Activated naive CD4-positive, alpha-beta T cell treated with anti-CD3 and anti-CD28 coated beads for 36 hours (primary cell): ENCODE measurements around the gene TLE3. TPM values are rescaled to one million over a fixed set of nuclear protein-coding genes. Genes with fewer than 3 reads are reported as not detected.

Experiments
- CTCF ChIA-PET: fragments of 350-600 bp; sonication (Branson Sonifier 250); formaldehyde crosslinking; loops from one replicate; lab custom pipeline; 2021; ENCODE audit warnings: antibody characterized with exemption; lab: Charles Lee
- DNase-seq: peaks from one replicate; pipeline ENCODE4 v3.0.0-alpha.2; 2020
- H3K27ac Mint-ChIP-seq: one replicate; pipeline ENCODE4 v1.8.0; 2021; ENCODE audit warnings: mild to moderate bottlenecking, mixed read lengths
- H3K27me3 Mint-ChIP-seq: one replicate; pipeline ENCODE4 v1.8.0; 2021; ENCODE audit warnings: low read depth, mixed read lengths
- H3K36me3 Mint-ChIP-seq: one replicate; pipeline ENCODE4 v1.8.0; 2021; ENCODE audit warnings: low read depth, mixed read lengths
- H3K4me1 Mint-ChIP-seq: one replicate; pipeline ENCODE4 v1.8.0; 2021; ENCODE audit warnings: low read depth, mixed read lengths
- H3K4me3 Mint-ChIP-seq: one replicate; pipeline ENCODE4 v1.8.0; 2021; ENCODE audit warnings: mild to moderate bottlenecking, moderate library complexity, mixed read lengths
- H3K9me3 Mint-ChIP-seq: one replicate; pipeline ENCODE4 v1.8.0; 2021; ENCODE audit warnings: mixed read lengths
- intact Hi-C: fragments of 100-400 bp; cut with micrococcal nuclease; formaldehyde crosslinking; loops from one replicate; pipeline ENCODE4 v1.15.1; 2023
- total RNA-seq, 2 experiments: library from RNA; stranded (reverse); gene quantifications; one replicate each; pipeline ENCODE4 v1.2.3, GENCODE V29; 2021

Gene TLE3
- total RNA-seq, 2 experiments from 2014 or later, result 105 to 109 TPM

GRCh38 chr15:70074380-70074779 is 23.3 kb downstream of the TLE3 start:
- H3K36me3 Mint-ChIP-seq, result peaks cover 57% of the 10 kb centered on the region
- no peaks in the 10 kb centered on the region for H3K9me3 Mint-ChIP-seq
- H3K4me1 Mint-ChIP-seq, result peaks cover 20% of the 10 kb centered on the region
- CTCF ChIA-PET, result interaction anchor here (0.5 kb wide), 1 partner anchor 82 kb away, joined by 3 read pairs; no protein-coding TSS in a partner anchor
- H3K27ac Mint-ChIP-seq, result peak overlapping the region; percentile 54
- H3K27me3 Mint-ChIP-seq, result no peaks in the 10 kb centered on the region
- no peak overlapping the region for H3K4me3 Mint-ChIP-seq
- DNase-seq, result no peak
- intact Hi-C loops, result no loop called here

- peaks cover 10% of the 10 kb centered on the region for H3K4me1 Mint-ChIP-seq
- H3K27me3 Mint-ChIP-seq, result no peaks in the 10 kb centered on the region
- no peak for DNase-seq
- H3K9me3 Mint-ChIP-seq, result no peaks in the 10 kb centered on the region
- intact Hi-C loops, result no loop called here
- H3K27ac Mint-ChIP-seq, result no peak overlapping the region
- H3K4me3 Mint-ChIP-seq, result no peak overlapping the region
- peaks cover 60% of the 10 kb centered on the region for H3K36me3 Mint-ChIP-seq
- CTCF ChIA-PET, result interaction anchor here (0.6 to 0.9 kb wide), 2 partner anchors 329 to 1671 kb away, joined by 3 read pairs; no protein-coding TSS in a partner anchor
Measured at GRCh38 chr15:70072479-70072878, 25.2 kb downstream of the TLE3 start.

- no peak for DNase-seq
- H3K27me3 Mint-ChIP-seq, result no peaks in the 10 kb centered on the region
- peaks cover 62% of the 10 kb centered on the region for H3K36me3 Mint-ChIP-seq
- no peak overlapping the region for H3K4me3 Mint-ChIP-seq
- intact Hi-C loops, result no loop called here
- H3K27ac Mint-ChIP-seq, result no peak overlapping the region
- H3K9me3 Mint-ChIP-seq, result no peaks in the 10 kb centered on the region
- CTCF ChIA-PET, result interaction anchor here (0.6 to 0.9 kb wide), 2 partner anchors 328 to 1672 kb away, joined by 3 read pairs; no protein-coding TSS in a partner anchor
- peaks cover 10% of the 10 kb centered on the region for H3K4me1 Mint-ChIP-seq
Measured at GRCh38 chr15:70071799-70072198, 25.9 kb downstream of the TLE3 start.

- no peaks in the 10 kb centered on the region for H3K9me3 Mint-ChIP-seq
Measured at GRCh38 chr15:70069716-70070115, 28.0 kb downstream of the TLE3 start.

GRCh38 chr15:70068783-70069565 is 28.7 kb downstream of the TLE3 start:
- H3K4me3 Mint-ChIP-seq, result no peak overlapping the region
- peaks cover 7% of the 10 kb centered on the region for H3K4me1 Mint-ChIP-seq
- no peaks in the 10 kb centered on the region for H3K27me3 Mint-ChIP-seq
- intact Hi-C loops, result no loop called here
- peaks cover 41% of the 10 kb centered on the region for H3K36me3 Mint-ChIP-seq
- CTCF ChIA-PET, result no interaction called here
- H3K27ac Mint-ChIP-seq, result no peak overlapping the region
- H3K9me3 Mint-ChIP-seq, result no peaks in the 10 kb centered on the region
- DNase-seq, result no peak

More at GRCh38 chr15:70069716-70070115, 28.0 kb downstream of the TLE3 start:
- intact Hi-C loops, result no loop called here
- CTCF ChIA-PET, result no interaction called here
- DNase-seq, result no peak
- Mint-ChIP-seq H3K27ac (no peak overlapping the region), H3K36me3 (peaks cover 45% of the 10 kb centered on the region), H3K27me3 (no peaks in the 10 kb centered on the region), H3K4me1 (peaks cover 7% of the 10 kb centered on the region), H3K4me3 (no peak overlapping the region)

GRCh38 chr15:70067681-70068080 is 30.0 kb downstream of the TLE3 start:
- Mint-ChIP-seq H3K36me3 (peaks cover 29% of the 10 kb centered on the region), H3K9me3 (no peaks in the 10 kb centered on the region), H3K4me3 (no peak overlapping the region), H3K27ac (no peak overlapping the region), H3K27me3 (no peaks in the 10 kb centered on the region), H3K4me1 (peaks cover 3% of the 10 kb centered on the region)
- intact Hi-C loops, result no loop called here
- CTCF ChIA-PET, result no interaction called here
- DNase-seq, result no peak

GRCh38 chr15:70067011-70067410 is 30.7 kb downstream of the TLE3 start:
- Mint-ChIP-seq H3K9me3 (no peaks in the 10 kb centered on the region), H3K27me3 (no peaks in the 10 kb centered on the region), H3K4me3 (no peak overlapping the region), H3K27ac (no peak overlapping the region), H3K4me1 (peaks cover 3% of the 10 kb centered on the region), H3K36me3 (peaks cover 26% of the 10 kb centered on the region)
- CTCF ChIA-PET, result interaction anchor here (0.7 to 1.1 kb wide), 2 partner anchors 400 to 490 kb away, joined by 3 read pairs; no protein-coding TSS in a partner anchor
- no peak for DNase-seq
- intact Hi-C loops, result no loop called here

- H3K36me3 Mint-ChIP-seq, result peaks cover 26% of the 10 kb centered on the region
- H3K27me3 Mint-ChIP-seq, result no peaks in the 10 kb centered on the region
- H3K27ac Mint-ChIP-seq, result no peak overlapping the region
- intact Hi-C loops, result no loop called here
- CTCF ChIA-PET, result interaction anchor here (0.7 to 1.1 kb wide), 2 partner anchors 401 to 490 kb away, joined by 3 read pairs; no protein-coding TSS in a partner anchor
- H3K4me3 Mint-ChIP-seq, result no peak overlapping the region
- DNase-seq, result no peak
- H3K9me3 Mint-ChIP-seq, result no peaks in the 10 kb centered on the region
- peaks cover 3% of the 10 kb centered on the region for H3K4me1 Mint-ChIP-seq
Measured at GRCh38 chr15:70066447-70066846, 31.3 kb downstream of the TLE3 start.

GRCh38 chr15:70066004-70066403 is 31.7 kb downstream of the TLE3 start:
- CTCF ChIA-PET, result no interaction called here
- Mint-ChIP-seq H3K9me3 (no peaks in the 10 kb centered on the region), H3K27me3 (no peaks in the 10 kb centered on the region), H3K4me3 (no peak overlapping the region), H3K4me1 (no peaks in the 10 kb centered on the region), H3K36me3 (peaks cover 22% of the 10 kb centered on the region), H3K27ac (no peak overlapping the region)
- no peak for DNase-seq
- intact Hi-C loops, result no loop called here

- H3K4me1 Mint-ChIP-seq, result no peaks in the 10 kb centered on the region
- H3K4me3 Mint-ChIP-seq, result no peak overlapping the region
- CTCF ChIA-PET, result interaction anchor here (0.7 kb wide), 1 partner anchor 342 kb away, joined by 5 read pairs; no protein-coding TSS in a partner anchor
- DNase-seq, result no peak
- H3K27ac Mint-ChIP-seq, result no peak overlapping the region
- no peaks in the 10 kb centered on the region for H3K9me3 Mint-ChIP-seq
- peaks cover 24% of the 10 kb centered on the region for H3K36me3 Mint-ChIP-seq
- intact Hi-C loops, result no loop called here
- H3K27me3 Mint-ChIP-seq, result no peaks in the 10 kb centered on the region
Measured at GRCh38 chr15:70065006-70065722, 32.6 kb downstream of the TLE3 start.

- Mint-ChIP-seq H3K4me3 (no peak overlapping the region), H3K4me1 (no peaks in the 10 kb centered on the region), H3K27ac (no peak overlapping the region), H3K27me3 (no peaks in the 10 kb centered on the region), H3K9me3 (no peaks in the 10 kb centered on the region), H3K36me3 (peaks cover 28% of the 10 kb centered on the region)
- intact Hi-C loops, result no loop called here
- CTCF ChIA-PET, result interaction anchor here (0.7 kb wide), 2 partner anchors 334 to 341 kb away, joined by 3 to 5 read pairs; no protein-coding TSS in a partner anchor
- DNase-seq, result no peak
Measured at GRCh38 chr15:70064441-70064840, 33.3 kb downstream of the TLE3 start.

GRCh38 chr15:70063980-70064379 is 33.7 kb downstream of the TLE3 start:
- no peak overlapping the region for H3K4me3 Mint-ChIP-seq
- no peak overlapping the region for H3K27ac Mint-ChIP-seq
- no peaks in the 10 kb centered on the region for H3K4me1 Mint-ChIP-seq
- CTCF ChIA-PET, result interaction anchor here (0.7 kb wide), 1 partner anchor 334 kb away, joined by 3 read pairs; no protein-coding TSS in a partner anchor
- H3K9me3 Mint-ChIP-seq, result no peaks in the 10 kb centered on the region
- DNase-seq, result no peak
- H3K27me3 Mint-ChIP-seq, result no peaks in the 10 kb centered on the region
- intact Hi-C loops, result no loop called here
- peaks cover 31% of the 10 kb centered on the region for H3K36me3 Mint-ChIP-seq
